22Rv1 (cell line): ENCODE results near the gene MAP3K6.

ENCODE experiments used
- ZFX ChIP-seq: fragments of 450-650 bp; IDR thresholded peaks from 2 replicates; pipeline ENCODE4 v1.6.1; 2017; ENCODE audit warnings: antibody characterized with exemption, borderline replicate concordance
- TF ChIP-seq, protein P1 (sequence below): fragments of 450-650 bp; IDR thresholded peaks from 2 replicates; pipeline ENCODE4 v1.5.1; 2017; ENCODE audit warnings: mild to moderate bottlenecking

- TF ChIP-seq, protein P1, sequence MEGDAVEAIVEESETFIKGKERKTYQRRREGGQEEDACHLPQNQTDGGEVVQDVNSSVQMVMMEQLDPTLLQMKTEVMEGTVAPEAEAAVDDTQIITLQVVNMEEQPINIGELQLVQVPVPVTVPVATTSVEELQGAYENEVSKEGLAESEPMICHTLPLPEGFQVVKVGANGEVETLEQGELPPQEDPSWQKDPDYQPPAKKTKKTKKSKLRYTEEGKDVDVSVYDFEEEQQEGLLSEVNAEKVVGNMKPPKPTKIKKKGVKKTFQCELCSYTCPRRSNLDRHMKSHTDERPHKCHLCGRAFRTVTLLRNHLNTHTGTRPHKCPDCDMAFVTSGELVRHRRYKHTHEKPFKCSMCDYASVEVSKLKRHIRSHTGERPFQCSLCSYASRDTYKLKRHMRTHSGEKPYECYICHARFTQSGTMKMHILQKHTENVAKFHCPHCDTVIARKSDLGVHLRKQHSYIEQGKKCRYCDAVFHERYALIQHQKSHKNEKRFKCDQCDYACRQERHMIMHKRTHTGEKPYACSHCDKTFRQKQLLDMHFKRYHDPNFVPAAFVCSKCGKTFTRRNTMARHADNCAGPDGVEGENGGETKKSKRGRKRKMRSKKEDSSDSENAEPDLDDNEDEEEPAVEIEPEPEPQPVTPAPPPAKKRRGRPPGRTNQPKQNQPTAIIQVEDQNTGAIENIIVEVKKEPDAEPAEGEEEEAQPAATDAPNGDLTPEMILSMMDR: no peak
- TF ChIP-seq ZFX: no peak
Measured at GRCh38 chr1:27413004-27413403, 46.2 kb upstream of the MAP3K6 start.
